HepG2 (cell line): ENCODE measurements around the gene GRAMD2A. TPM values are rescaled to one million over a fixed set of nuclear protein-coding genes. Genes with fewer than 3 reads are reported as not detected.

ENCODE experiments used
- ARNTL ChIP-seq: sonication (generic); formaldehyde crosslinking; IDR thresholded peaks from 2 replicates; pipeline ENCODE4 v1.4.0; 2020; ENCODE audit warnings: mild to moderate bottlenecking, missing genetic modification reagents
- BHLHE40 ChIP-seq: IDR thresholded peaks from 2 replicates; pipeline ENCODE4 v1.6.1; 2011; ENCODE audit warnings: low read length, improper control_type of control experiment
- CENPT ChIP-seq: sonication (generic); formaldehyde crosslinking; IDR thresholded peaks from 2 replicates; pipeline ENCODE4 v1.8.0; 2022; ENCODE audit warnings: low read depth, mild to moderate bottlenecking, moderate library complexity, missing genetic modification reagents
- DNMT1 ChIP-seq: sonication (generic); formaldehyde crosslinking; IDR thresholded peaks from 2 replicates; pipeline ENCODE4 v1.5.1; 2020; ENCODE audit warnings: mild to moderate bottlenecking, missing genetic modification reagents
- ELF3 ChIP-seq: IDR thresholded peaks from 2 replicates; pipeline ENCODE4 v1.6.1; 2016; ENCODE audit warnings: missing genetic modification reagents, missing compliant biosample characterization
- ISL2 ChIP-seq: sonication (generic); formaldehyde crosslinking; IDR thresholded peaks from 2 replicates; pipeline ENCODE4 v1.5.0; 2020; ENCODE audit warnings: missing genetic modification reagents
- ZNF496 ChIP-seq: sonication (generic); formaldehyde crosslinking; IDR thresholded peaks from 2 replicates; pipeline ENCODE4 v1.8.1; 2023; ENCODE audit warnings: mild to moderate bottlenecking, moderate library complexity, missing genetic modification reagents; ENCODE audit not compliant: insufficient replicate concordance
- ZNF562 ChIP-seq: sonication (generic); formaldehyde crosslinking; IDR thresholded peaks from 2 replicates; pipeline ENCODE4 v1.8.0; 2022; ENCODE audit warnings: missing genetic modification reagents, borderline replicate concordance
- polyA plus RNA-seq, 8 experiments: library from polyadenylated mRNA; depleted of rRNA in 3 of 8; stranded (reverse) in 7 of 8; unstranded in 1 of 8; fragments of >200 nt; fragmentation: Illumina TruSeq in 4 of 8; extraction: Trizol in 4 of 8; gene quantifications; 2 replicates each; pipeline versions ENCODE4 v1.2.1 to v1.2.3, GENCODE V29; 2011 to 2016; ENCODE audit warnings: low read depth in 4 of 8, missing spikeins in 1 of 8, mixed read lengths in 1 of 8; ENCODE audit not compliant: insufficient read depth in 1 of 8
- total RNA-seq, 5 experiments: library from RNA; depleted of rRNA; stranded (reverse); fragments of >200 nt; fragmentation: Illumina TruSeq; extraction: Trizol; gene quantifications; 2 replicates each; pipeline ENCODE4 v1.2.3, GENCODE V29; 2016; ENCODE audit warnings: low read depth in 1 of 5
- TF ChIP-seq, protein P1 (sequence below): sonication (generic); formaldehyde crosslinking; IDR thresholded peaks from 2 replicates; pipeline ENCODE4 v1.4.0; 2020; ENCODE audit warnings: missing genetic modification reagents
- TF ChIP-seq, protein P2 (sequence below): sonication (generic); formaldehyde crosslinking; IDR thresholded peaks from 2 replicates; pipeline ENCODE4 v1.4.0; 2020; ENCODE audit warnings: mild to moderate bottlenecking, low read depth, missing genetic modification reagents
- TF ChIP-seq, protein P3 (sequence below): sonication (generic); formaldehyde crosslinking; IDR thresholded peaks from 2 replicates; pipeline ENCODE4 v1.4.0; 2020; ENCODE audit warnings: missing genetic modification reagents
- TF ChIP-seq, protein P4 (sequence below): sonication (generic); formaldehyde crosslinking; IDR thresholded peaks from 2 replicates; pipeline ENCODE4 v1.4.0; 2020; ENCODE audit warnings: missing genetic modification reagents

GRAMD2A gene
- total and polyA plus RNA-seq, 2 of the 13 experiments (the other 11 are each of a cell fraction or from before 2014, with no cell fraction given), result 0.04 TPM; not detected in 1

DNA sequence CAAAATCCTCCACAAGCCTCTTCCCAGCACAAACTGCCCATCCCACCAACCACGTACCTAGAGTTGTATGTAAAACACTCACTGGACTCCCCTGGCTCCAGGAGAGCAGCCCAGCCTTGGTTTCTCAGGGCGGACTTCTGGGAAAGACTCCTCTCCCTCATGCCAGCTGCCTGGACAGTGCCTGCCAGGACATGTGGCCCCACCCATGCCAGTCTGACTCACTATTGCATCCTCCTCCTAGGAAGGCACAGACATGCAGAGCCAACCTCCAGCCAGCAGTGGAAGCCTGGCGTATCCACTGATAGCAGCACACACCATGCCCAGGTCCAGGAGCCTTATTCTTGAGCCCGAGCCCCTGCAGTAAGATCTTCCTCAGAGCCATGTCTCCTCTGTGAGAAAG lies 24.8 kb upstream of the GRAMD2A start (continued):
- TF ChIP-seq, protein P1, sequence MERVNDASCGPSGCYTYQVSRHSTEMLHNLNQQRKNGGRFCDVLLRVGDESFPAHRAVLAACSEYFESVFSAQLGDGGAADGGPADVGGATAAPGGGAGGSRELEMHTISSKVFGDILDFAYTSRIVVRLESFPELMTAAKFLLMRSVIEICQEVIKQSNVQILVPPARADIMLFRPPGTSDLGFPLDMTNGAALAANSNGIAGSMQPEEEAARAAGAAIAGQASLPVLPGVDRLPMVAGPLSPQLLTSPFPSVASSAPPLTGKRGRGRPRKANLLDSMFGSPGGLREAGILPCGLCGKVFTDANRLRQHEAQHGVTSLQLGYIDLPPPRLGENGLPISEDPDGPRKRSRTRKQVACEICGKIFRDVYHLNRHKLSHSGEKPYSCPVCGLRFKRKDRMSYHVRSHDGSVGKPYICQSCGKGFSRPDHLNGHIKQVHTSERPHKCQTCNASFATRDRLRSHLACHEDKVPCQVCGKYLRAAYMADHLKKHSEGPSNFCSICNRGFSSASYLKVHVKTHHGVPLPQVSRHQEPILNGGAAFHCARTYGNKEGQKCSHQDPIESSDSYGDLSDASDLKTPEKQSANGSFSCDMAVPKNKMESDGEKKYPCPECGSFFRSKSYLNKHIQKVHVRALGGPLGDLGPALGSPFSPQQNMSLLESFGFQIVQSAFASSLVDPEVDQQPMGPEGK (CRISPR knock-in tag), result no peak
- no peak for TF ChIP-seq ELF3
- TF ChIP-seq, protein P2, sequence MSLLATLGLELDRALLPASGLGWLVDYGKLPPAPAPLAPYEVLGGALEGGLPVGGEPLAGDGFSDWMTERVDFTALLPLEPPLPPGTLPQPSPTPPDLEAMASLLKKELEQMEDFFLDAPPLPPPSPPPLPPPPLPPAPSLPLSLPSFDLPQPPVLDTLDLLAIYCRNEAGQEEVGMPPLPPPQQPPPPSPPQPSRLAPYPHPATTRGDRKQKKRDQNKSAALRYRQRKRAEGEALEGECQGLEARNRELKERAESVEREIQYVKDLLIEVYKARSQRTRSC (CRISPR knock-in tag), result no peak
- no peak for TF ChIP-seq ISL2 (CRISPR knock-in tag)
- TF ChIP-seq, protein P3, sequence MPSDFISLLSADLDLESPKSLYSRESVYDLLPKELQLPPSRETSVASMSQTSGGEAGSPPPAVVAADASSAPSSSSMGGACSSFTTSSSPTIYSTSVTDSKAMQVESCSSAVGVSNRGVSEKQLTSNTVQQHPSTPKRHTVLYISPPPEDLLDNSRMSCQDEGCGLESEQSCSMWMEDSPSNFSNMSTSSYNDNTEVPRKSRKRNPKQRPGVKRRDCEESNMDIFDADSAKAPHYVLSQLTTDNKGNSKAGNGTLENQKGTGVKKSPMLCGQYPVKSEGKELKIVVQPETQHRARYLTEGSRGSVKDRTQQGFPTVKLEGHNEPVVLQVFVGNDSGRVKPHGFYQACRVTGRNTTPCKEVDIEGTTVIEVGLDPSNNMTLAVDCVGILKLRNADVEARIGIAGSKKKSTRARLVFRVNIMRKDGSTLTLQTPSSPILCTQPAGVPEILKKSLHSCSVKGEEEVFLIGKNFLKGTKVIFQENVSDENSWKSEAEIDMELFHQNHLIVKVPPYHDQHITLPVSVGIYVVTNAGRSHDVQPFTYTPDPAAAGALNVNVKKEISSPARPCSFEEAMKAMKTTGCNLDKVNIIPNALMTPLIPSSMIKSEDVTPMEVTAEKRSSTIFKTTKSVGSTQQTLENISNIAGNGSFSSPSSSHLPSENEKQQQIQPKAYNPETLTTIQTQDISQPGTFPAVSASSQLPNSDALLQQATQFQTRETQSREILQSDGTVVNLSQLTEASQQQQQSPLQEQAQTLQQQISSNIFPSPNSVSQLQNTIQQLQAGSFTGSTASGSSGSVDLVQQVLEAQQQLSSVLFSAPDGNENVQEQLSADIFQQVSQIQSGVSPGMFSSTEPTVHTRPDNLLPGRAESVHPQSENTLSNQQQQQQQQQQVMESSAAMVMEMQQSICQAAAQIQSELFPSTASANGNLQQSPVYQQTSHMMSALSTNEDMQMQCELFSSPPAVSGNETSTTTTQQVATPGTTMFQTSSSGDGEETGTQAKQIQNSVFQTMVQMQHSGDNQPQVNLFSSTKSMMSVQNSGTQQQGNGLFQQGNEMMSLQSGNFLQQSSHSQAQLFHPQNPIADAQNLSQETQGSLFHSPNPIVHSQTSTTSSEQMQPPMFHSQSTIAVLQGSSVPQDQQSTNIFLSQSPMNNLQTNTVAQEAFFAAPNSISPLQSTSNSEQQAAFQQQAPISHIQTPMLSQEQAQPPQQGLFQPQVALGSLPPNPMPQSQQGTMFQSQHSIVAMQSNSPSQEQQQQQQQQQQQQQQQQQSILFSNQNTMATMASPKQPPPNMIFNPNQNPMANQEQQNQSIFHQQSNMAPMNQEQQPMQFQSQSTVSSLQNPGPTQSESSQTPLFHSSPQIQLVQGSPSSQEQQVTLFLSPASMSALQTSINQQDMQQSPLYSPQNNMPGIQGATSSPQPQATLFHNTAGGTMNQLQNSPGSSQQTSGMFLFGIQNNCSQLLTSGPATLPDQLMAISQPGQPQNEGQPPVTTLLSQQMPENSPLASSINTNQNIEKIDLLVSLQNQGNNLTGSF (CRISPR knock-in tag), result no peak
- TF ChIP-seq ARNTL (CRISPR knock-in tag), result no peak
- no peak for TF ChIP-seq CENPT
- TF ChIP-seq BHLHE40, result no peak
- no peak for TF ChIP-seq ZNF562
- TF ChIP-seq, protein P4, sequence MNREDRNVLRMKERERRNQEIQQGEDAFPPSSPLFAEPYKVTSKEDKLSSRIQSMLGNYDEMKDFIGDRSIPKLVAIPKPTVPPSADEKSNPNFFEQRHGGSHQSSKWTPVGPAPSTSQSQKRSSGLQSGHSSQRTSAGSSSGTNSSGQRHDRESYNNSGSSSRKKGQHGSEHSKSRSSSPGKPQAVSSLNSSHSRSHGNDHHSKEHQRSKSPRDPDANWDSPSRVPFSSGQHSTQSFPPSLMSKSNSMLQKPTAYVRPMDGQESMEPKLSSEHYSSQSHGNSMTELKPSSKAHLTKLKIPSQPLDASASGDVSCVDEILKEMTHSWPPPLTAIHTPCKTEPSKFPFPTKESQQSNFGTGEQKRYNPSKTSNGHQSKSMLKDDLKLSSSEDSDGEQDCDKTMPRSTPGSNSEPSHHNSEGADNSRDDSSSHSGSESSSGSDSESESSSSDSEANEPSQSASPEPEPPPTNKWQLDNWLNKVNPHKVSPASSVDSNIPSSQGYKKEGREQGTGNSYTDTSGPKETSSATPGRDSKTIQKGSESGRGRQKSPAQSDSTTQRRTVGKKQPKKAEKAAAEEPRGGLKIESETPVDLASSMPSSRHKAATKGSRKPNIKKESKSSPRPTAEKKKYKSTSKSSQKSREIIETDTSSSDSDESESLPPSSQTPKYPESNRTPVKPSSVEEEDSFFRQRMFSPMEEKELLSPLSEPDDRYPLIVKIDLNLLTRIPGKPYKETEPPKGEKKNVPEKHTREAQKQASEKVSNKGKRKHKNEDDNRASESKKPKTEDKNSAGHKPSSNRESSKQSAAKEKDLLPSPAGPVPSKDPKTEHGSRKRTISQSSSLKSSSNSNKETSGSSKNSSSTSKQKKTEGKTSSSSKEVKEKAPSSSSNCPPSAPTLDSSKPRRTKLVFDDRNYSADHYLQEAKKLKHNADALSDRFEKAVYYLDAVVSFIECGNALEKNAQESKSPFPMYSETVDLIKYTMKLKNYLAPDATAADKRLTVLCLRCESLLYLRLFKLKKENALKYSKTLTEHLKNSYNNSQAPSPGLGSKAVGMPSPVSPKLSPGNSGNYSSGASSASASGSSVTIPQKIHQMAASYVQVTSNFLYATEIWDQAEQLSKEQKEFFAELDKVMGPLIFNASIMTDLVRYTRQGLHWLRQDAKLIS (CRISPR knock-in tag), result no peak
- no peak for TF ChIP-seq ZNF496 (CRISPR knock-in tag)
- no peak for TF ChIP-seq DNMT1
